Measurements from ENCODE around the gene NVL. TPM values are rescaled to one million over a fixed set of nuclear protein-coding genes. Genes with fewer than 3 reads are reported as not detected.
"Not testable (repeated sequence)": the region's sequence is repeated elsewhere in the genome, so short reads cannot be mapped to it uniquely, and the experiment has no call there.

Gene NVL
- total RNA-seq, 1 donor from 2014 or later, result 36.2 TPM

DNA sequence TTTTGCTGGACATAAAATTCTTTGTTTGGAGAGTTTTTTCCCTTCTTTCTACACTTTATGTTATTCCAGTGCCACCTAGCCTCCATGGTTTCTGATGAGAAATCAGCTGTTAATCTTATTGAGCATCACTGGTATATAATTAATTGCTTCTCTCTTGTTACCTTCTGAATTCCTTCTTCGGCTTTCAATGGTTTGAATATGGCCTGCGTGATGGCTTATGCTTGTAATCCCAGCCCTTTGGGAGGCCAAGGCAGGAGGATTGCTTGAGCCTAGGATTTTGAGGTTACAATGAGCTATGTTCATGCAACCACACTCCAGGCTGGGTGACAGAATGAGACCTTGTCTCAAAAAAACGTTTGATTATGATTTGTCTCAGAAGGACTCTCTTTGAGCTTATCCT, 13.7 kb upstream of the NVL start:
- Histone ChIP-seq H2AFZ (ENCODE audit: low read depth, low read length) (no peak overlapping the region), H3K9me3 (ENCODE audit: insufficient read depth, low read depth, low read length) (peaks cover 6% of the 10 kb centered on the region), H3K4me2 (ENCODE audit: low read length) (no peak overlapping the region), H3K79me2 (ENCODE audit: insufficient read depth, low read length) (no peaks in the 10 kb centered on the region), H3K4me1 (ENCODE audit: insufficient read depth, low read length) (peaks cover 4% of the 10 kb centered on the region), H4K20me1 (ENCODE audit: insufficient read depth, low read length) (no peaks in the 10 kb centered on the region), H3K9ac (ENCODE audit: low read length) (no peak overlapping the region), H3K4me3 (ENCODE audit: insufficient read depth, low read depth, low read length) (no peak overlapping the region), H3K27me3 (ENCODE audit: insufficient read depth, low read length) (no peaks in the 10 kb centered on the region), H3K36me3 (ENCODE audit: insufficient read depth, low read length) (no peaks in the 10 kb centered on the region), H3K27ac (ENCODE audit: low read depth, low read length) (no peak overlapping the region)
- no peak overlapping the region for H3K4me3 Mint-ChIP-seq (ENCODE audit: unreplicated experiment)
- peaks cover 9% of the 10 kb centered on the region for H3K9me3 Mint-ChIP-seq (ENCODE audit: unreplicated experiment)
- TF ChIP-seq, protein P1, sequence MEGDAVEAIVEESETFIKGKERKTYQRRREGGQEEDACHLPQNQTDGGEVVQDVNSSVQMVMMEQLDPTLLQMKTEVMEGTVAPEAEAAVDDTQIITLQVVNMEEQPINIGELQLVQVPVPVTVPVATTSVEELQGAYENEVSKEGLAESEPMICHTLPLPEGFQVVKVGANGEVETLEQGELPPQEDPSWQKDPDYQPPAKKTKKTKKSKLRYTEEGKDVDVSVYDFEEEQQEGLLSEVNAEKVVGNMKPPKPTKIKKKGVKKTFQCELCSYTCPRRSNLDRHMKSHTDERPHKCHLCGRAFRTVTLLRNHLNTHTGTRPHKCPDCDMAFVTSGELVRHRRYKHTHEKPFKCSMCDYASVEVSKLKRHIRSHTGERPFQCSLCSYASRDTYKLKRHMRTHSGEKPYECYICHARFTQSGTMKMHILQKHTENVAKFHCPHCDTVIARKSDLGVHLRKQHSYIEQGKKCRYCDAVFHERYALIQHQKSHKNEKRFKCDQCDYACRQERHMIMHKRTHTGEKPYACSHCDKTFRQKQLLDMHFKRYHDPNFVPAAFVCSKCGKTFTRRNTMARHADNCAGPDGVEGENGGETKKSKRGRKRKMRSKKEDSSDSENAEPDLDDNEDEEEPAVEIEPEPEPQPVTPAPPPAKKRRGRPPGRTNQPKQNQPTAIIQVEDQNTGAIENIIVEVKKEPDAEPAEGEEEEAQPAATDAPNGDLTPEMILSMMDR (IDR thresholded peaks at IDR 0.05; ENCODE audit: insufficient read depth, low read depth, low read length), result no peak
- no peak for TF ChIP-seq EZH2 (IDR thresholded peaks at IDR 0.05; ENCODE audit: insufficient read depth, low read length)
- H3K27me3 Mint-ChIP-seq (ENCODE audit: low read depth, unreplicated experiment), result no peaks in the 10 kb centered on the region
- FAIRE-seq (no peak), DNase-seq (ENCODE audit: low read depth) (no peak)
- H3K27ac Mint-ChIP-seq (ENCODE audit: unreplicated experiment), result no peak overlapping the region
- no peaks in the 10 kb centered on the region for H3K36me3 Mint-ChIP-seq (ENCODE audit: low read depth, unreplicated experiment)
- H3K4me1 Mint-ChIP-seq (ENCODE audit: low read depth, unreplicated experiment), result no peaks in the 10 kb centered on the region

DNA sequence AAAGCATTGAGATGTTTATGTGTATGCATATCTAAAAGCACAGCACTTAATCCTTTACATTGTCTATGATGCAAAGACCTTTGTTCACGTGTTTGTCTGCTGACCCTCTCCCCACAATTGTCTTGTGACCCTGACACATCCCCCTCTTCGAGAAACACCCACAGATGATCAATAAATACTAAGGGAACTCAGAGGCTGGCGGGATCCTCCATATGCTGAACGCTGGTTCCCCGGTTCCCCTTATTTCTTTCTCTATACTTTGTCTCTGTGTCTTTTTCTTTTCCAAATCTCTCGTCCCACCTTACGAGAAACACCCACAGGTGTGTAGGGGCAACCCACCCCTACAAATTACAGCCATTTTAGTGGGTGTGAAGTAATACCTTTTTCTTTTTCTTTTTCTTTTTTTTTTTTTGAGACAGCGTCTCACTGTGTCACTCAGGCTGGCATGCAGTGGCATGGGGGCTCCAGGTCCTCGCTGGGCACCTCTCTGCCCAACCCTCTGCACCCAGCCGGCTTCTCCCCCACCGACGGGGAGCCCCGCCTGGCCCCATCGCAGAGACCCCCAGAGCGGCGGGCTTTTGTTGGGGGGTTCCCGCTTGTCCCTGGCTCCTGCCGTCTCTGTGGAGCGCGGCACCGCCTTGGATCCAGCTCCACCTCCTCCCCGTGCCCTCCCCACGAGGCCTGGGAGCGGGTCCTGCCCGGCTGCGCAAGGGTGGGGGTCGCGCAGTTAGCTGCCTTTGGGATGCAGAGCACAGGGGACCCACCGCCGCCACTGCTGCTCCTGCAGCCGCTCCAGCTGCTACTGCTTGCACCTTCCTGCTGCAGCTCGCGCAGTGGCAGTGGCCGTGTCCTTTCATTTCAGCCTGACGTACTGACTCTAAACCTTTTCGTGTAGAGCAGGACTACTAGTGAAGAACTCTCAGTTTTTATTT, 10.7 kb upstream of the NVL start:
- not testable (repeated sequence) for H3K27me3 ChIP-seq (ENCODE audit: insufficient read depth, low read length); H3K4me1 Mint-ChIP-seq (ENCODE audit: low read depth, unreplicated experiment); H3K9me3 ChIP-seq (ENCODE audit: insufficient read depth, low read depth, low read length); H3K9me3 Mint-ChIP-seq (ENCODE audit: unreplicated experiment); DNase-seq (ENCODE audit: low read depth); H3K36me3 Mint-ChIP-seq (ENCODE audit: low read depth, unreplicated experiment); H3K27ac ChIP-seq (ENCODE audit: low read depth, low read length); FAIRE-seq; H3K36me3 ChIP-seq (ENCODE audit: insufficient read depth, low read length); H3K4me1 ChIP-seq (ENCODE audit: insufficient read depth, low read length); H4K20me1 ChIP-seq (ENCODE audit: insufficient read depth, low read length); H3K79me2 ChIP-seq (ENCODE audit: insufficient read depth, low read length); H3K27me3 Mint-ChIP-seq (ENCODE audit: low read depth, unreplicated experiment)
- Histone ChIP-seq H3K9ac (ENCODE audit: low read length) (peak overlapping the region; percentile 54), H3K4me3 (ENCODE audit: insufficient read depth, low read depth, low read length) (peak overlapping the region; percentile 64), H2AFZ (ENCODE audit: low read depth, low read length) (peak overlapping the region; percentile 94), H3K4me2 (ENCODE audit: low read length) (peak overlapping the region; percentile 88)
- Mint-ChIP-seq H3K27ac (ENCODE audit: unreplicated experiment) (peak overlapping the region; percentile 69), H3K4me3 (ENCODE audit: unreplicated experiment) (peak overlapping the region; percentile 54)

DNA sequence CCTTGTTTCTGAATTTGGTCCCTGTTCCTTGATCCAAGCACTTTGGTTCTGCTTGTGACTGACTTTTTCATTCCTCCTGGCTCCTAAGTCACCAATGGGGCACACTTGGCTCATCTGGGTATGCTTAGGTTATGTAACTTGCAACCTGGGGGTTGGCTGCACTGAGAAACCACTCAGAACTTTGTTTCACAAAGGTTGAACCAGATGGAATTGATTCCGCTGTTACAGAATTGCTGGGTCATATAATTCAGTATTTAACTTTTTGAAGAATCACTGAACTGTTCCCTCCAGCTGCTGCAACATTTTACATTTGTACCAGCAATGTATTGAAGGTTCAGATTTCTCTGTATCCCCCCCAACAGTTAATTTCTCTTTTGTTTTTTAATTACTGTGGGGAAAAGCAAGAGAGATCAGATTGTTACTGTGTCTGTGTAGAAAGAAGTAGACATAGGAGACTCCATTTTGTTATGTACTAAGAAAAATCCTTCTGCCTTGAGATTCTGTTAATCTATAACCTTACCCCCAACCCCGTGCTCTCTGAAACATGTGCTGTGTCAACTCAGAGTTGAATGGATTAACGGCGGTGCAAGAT, 9.6 kb upstream of the NVL start:
- peaks cover 8% of the 10 kb centered on the region for H3K9me3 Mint-ChIP-seq (ENCODE audit: unreplicated experiment)
- H3K4me1 Mint-ChIP-seq (ENCODE audit: low read depth, unreplicated experiment), result no peaks in the 10 kb centered on the region
- TF ChIP-seq, protein P1 (IDR thresholded peaks at IDR 0.05; ENCODE audit: insufficient read depth, low read depth, low read length), result no peak
- no peak for TF ChIP-seq EZH2 (IDR thresholded peaks at IDR 0.05; ENCODE audit: insufficient read depth, low read length)
- Histone ChIP-seq H3K4me1 (ENCODE audit: insufficient read depth, low read length) (peaks cover 4% of the 10 kb centered on the region), H2AFZ (ENCODE audit: low read depth, low read length) (no peak overlapping the region), H3K79me2 (ENCODE audit: insufficient read depth, low read length) (no peaks in the 10 kb centered on the region), H3K9ac (ENCODE audit: low read length) (no peak overlapping the region), H3K36me3 (ENCODE audit: insufficient read depth, low read length) (no peaks in the 10 kb centered on the region), H3K4me3 (ENCODE audit: insufficient read depth, low read depth, low read length) (no peak overlapping the region), H3K4me2 (ENCODE audit: low read length) (no peak overlapping the region), H3K27me3 (ENCODE audit: insufficient read depth, low read length) (no peaks in the 10 kb centered on the region), H3K9me3 (ENCODE audit: insufficient read depth, low read depth, low read length) (peaks cover 6% of the 10 kb centered on the region), H4K20me1 (ENCODE audit: insufficient read depth, low read length) (no peaks in the 10 kb centered on the region), H3K27ac (ENCODE audit: low read depth, low read length) (no peak overlapping the region)
- H3K36me3 Mint-ChIP-seq (ENCODE audit: low read depth, unreplicated experiment), result no peaks in the 10 kb centered on the region
- H3K4me3 Mint-ChIP-seq (ENCODE audit: unreplicated experiment), result no peak overlapping the region
- FAIRE-seq (no peak), DNase-seq (ENCODE audit: low read depth) (no peak)
- H3K27me3 Mint-ChIP-seq (ENCODE audit: low read depth, unreplicated experiment), result no peaks in the 10 kb centered on the region
- H3K27ac Mint-ChIP-seq (ENCODE audit: unreplicated experiment), result no peak overlapping the region

Measured in astrocyte (in vitro differentiated cells and primary cell).